Small intestine (tissue), 7 donors: ENCODE results near the gene HP1BP3. TPM values are rescaled to one million over a fixed set of nuclear protein-coding genes. Genes with fewer than 3 reads are reported as not detected.

Experiments
- DNase-seq, 2 donors: peaks; one replicate each; pipeline versions ENCODE4 v3.0.0 to v3.0.0-alpha.2; 2013
- FAIRE-seq: peaks from 2 replicates; lab custom pipeline; 2012; peaks lifted over from hg19 to GRCh38; lab: Jason Lieb, UNC
- H3K27ac ChIP-seq, 3 donors: one replicate each; pipeline ENCODE4 v1.5.1; 2013; ENCODE audit warnings: low read length in 2 of 3, mild to moderate bottlenecking in 2 of 3, control low read depth in 1 of 3, inconsistent platforms in 1 of 3, low read depth in 1 of 3, moderate library complexity in 1 of 3
- H3K27me3 ChIP-seq, 3 donors: one replicate each; pipeline ENCODE4 v1.6.1; 2013; ENCODE audit warnings: low read length in 3 of 3, inconsistent platforms in 1 of 3; ENCODE audit not compliant: control insufficient read depth in 3 of 3, insufficient read depth in 3 of 3
- H3K36me3 ChIP-seq, 3 donors: one replicate each; pipeline ENCODE4 v1.6.1; 2013; ENCODE audit warnings: low read length in 3 of 3, inconsistent platforms in 1 of 3, low read depth in 1 of 3, mild to moderate bottlenecking in 1 of 3, moderate library complexity in 1 of 3; ENCODE audit not compliant: control insufficient read depth in 3 of 3, insufficient read depth in 2 of 3
- H3K4me1 ChIP-seq, 3 donors: one replicate each; pipeline ENCODE4 v1.6.1; 2013; ENCODE audit warnings: low read length in 2 of 3, inconsistent platforms in 1 of 3, low read depth in 1 of 3, mild to moderate bottlenecking in 1 of 3, moderate library complexity in 1 of 3; ENCODE audit not compliant: control insufficient read depth in 3 of 3, insufficient read depth in 2 of 3
- H3K4me3 ChIP-seq, 3 donors: one replicate each; pipeline ENCODE4 v1.5.1; 2013; ENCODE audit warnings: low read length in 3 of 3, control low read depth in 1 of 3, inconsistent platforms in 1 of 3, low read depth in 1 of 3, mild to moderate bottlenecking in 1 of 3, moderate library complexity in 1 of 3
- H3K9me3 ChIP-seq, 2 donors: one replicate each; pipeline ENCODE4 v1.6.1; 2013; ENCODE audit warnings: low read depth in 1 of 2, low read length in 1 of 2; ENCODE audit not compliant: control insufficient read depth in 2 of 2, insufficient read depth in 1 of 2
- WGBS, 3 donors: extraction: QIAGEN DNeasy Blood & Tissue Kit; methylation state at CpG; one replicate each; pipeline ENCODE4 v1.1.7; 2013; 5-methylcytosine and 5-hydroxymethylcytosine counted together
- polyA plus RNA-seq, 4 donors: library from polyadenylated mRNA; stranded (reverse) in 3 of 4; unstranded in 1 of 4; fragments of 200-250 nt in 3 of 4; fragments of 120-200 nt in 1 of 4; gene quantifications; one replicate each; pipeline versions ENCODE4 v1.2.1 to v1.2.3, GENCODE V29; 2013
- donor health status: healthy with polysubstance abuse.
- donor health status: control.
- donor health status: control.
- donor health status: Bipolar disorder and iron deficiency.
- donor health status: healthy.

Gene HP1BP3
- polyA plus RNA-seq, 4 donors = 56.4 to 241 (median 89.0) TPM

DNA sequence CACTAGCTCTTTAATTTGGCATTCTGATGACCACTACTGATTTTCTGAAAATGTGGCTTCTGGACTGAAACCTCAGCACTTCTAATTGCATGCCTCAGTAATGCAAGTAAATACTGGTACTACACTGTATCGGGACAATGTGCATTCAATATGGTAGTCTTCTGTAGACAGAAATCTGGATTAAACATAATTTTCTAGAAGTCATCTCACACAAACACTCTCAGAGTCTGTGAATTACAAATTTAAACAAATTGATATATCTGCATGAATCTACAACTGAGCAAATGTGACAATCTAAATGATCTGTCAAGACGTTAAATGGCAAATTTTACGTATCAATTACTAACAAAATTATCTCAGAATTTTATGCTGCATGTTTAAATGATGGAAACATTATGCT is 23.7 kb downstream of the HP1BP3 start:
- Histone ChIP-seq H3K4me1 (no peaks in the 10 kb centered on the region), H3K9me3 (no peaks in the 10 kb centered on the region), H3K27me3 (no peaks in the 10 kb centered on the region), H3K4me3 (no peak overlapping the region), H3K36me3 (peaks cover 16 to 67% (median 23%) of the 10 kb centered on the region in 3 donors), H3K27ac (no peak overlapping the region)
- DNase-seq (no peak), FAIRE-seq (no peak)
- WGBS, 3 donors = 90 to 96% (median 91%) methylated on average over 3 of the region's 3 CpGs

DNA sequence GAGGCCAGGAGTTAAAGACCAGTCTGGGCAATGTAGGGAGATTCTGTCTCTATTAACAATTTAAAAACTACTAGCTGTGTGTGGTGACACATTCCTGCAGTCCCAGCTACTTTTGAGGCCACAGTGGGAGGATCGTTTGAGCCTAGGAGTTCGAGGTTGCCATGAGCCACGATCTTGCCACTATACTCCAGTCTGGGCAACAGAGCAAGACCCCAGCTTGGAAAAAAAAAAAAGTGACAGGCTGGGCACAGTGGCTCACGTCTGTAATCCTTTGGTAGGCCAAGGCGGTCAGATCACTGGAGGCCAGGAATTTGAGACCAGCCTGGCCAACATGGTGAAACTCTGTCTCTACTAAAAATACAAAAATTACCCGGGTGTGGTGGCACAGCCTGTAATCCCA is 26.8 kb downstream of the HP1BP3 start:
- FAIRE-seq = no peak
- no peak for DNase-seq
- peaks cover 15 to 64% (median 19%) of the 10 kb centered on the region in 3 donors for H3K36me3 ChIP-seq
- no peak overlapping the region for H3K4me3 ChIP-seq
- no peaks in the 10 kb centered on the region for H3K4me1 ChIP-seq
- no peaks in the 10 kb centered on the region for H3K27me3 ChIP-seq
- H3K27ac ChIP-seq = no peak overlapping the region
- no peaks in the 10 kb centered on the region for H3K9me3 ChIP-seq
- WGBS, 3 donors = 88 to 97% (median 95%) methylated on average over 6 of the region's 6 CpGs

DNA sequence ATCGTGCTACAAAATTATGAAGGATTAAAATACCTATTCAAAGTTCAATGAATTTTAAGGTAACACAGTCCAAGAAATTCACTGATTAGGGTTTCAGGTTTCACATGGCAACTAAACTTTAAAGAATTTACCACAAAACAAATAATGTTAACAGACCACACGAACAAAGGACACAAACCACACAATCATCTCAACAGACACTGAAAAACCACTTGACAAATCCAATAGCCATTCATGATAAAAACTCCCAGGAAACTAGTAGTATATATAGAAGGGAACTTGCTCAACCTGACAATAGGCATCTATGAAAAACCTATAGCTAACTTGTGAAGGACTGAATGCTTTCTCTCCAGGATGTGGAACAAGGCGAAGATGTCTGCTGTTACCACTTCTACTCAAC is 33.5 kb downstream of the HP1BP3 start:
- DNase-seq (no peak), FAIRE-seq (no peak)
- WGBS, 3 donors = 84 to 88% (median 85%) methylated on average over 3 of the region's 3 CpGs
- Histone ChIP-seq H3K4me3 (no peak overlapping the region), H3K27ac (no peak overlapping the region), H3K27me3 (no peaks in the 10 kb centered on the region), H3K9me3 (no peaks in the 10 kb centered on the region), H3K4me1 (no peaks in the 10 kb centered on the region), H3K36me3 (peaks cover 11 to 52% (median 13%) of the 10 kb centered on the region in 3 donors)

DNA sequence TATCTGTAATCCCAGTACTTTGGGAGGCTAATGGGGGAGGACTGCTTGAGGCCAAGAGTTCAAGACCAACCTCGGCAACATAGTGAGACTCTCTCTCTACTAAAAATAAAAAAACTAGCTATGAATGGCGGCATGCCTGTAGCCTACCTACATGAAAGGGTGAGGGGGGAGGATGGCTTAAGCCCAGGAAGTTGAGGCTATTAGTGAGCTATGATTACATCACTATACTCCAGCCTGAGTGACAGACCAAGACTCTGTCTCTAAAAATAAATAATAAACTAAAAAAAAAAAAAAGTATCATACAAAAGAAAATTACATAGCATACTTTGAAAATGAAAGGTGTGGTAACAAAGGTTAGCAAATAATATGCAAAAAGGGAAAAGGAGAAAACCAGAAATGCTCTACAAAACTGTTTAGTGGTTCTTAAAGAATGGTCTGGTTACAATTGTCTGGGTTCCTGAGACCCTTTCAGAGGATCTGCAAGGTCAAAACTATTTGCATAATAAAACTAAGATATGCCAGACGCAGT is 35.6 kb downstream of the HP1BP3 start:
- no peak overlapping the region for H3K4me3 ChIP-seq

DNA sequence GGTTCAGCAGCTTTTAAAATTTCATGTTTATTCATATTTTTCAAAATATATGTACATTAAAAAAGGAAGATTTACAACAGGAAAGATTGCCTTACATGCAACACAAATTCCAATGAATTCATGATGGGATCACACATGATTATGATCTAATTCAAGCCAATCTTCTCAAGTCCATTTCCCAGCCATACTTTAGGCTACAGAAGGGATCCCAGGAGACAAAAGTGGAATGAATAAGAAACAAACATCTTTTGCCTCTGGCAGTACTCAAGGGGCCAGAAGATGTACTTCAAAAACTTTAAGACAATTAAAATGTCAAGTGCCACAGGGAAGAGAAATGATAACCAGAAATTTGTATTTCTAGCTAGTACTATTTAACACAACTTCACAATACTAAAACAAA is 44.4 kb downstream of the HP1BP3 start:
- Histone ChIP-seq H3K4me3 (no peak overlapping the region), H3K4me1 (no peaks in the 10 kb centered on the region), H3K27me3 (no peaks in the 10 kb centered on the region), H3K27ac (no peak overlapping the region), H3K36me3 (peaks cover 12 to 33% (median 29%) of the 10 kb centered on the region in 3 donors), H3K9me3 (no peaks in the 10 kb centered on the region)
- FAIRE-seq = no peak
- DNase-seq = no peak

More for the DNA sequence above, 35.6 kb downstream of the HP1BP3 start:
- WGBS, 3 donors = 85 to 90% (median 86%) methylated on average over 3 of the region's 3 CpGs
- DNase-seq (no peak), FAIRE-seq (no peak)
- H3K27ac ChIP-seq = no peak overlapping the region
- H3K9me3 ChIP-seq = no peaks in the 10 kb centered on the region
- no peaks in the 10 kb centered on the region for H3K4me1 ChIP-seq
- H3K36me3 ChIP-seq = peaks cover 13 to 46% (median 22%) of the 10 kb centered on the region in 3 donors
- H3K27me3 ChIP-seq = no peaks in the 10 kb centered on the region

- H3K36me3 ChIP-seq = peaks cover 10 to 32% (median 26%) of the 10 kb centered on the region in 3 donors
- no peak overlapping the region for H3K27ac ChIP-seq
- DNase-seq (no peak), FAIRE-seq (no peak)
- H3K4me1 ChIP-seq = no peaks in the 10 kb centered on the region
- H3K4me3 ChIP-seq = no peak overlapping the region
- WGBS, 3 donors = 78 to 83% (median 82%) methylated on average over 2 of the region's 2 CpGs
- no peaks in the 10 kb centered on the region for H3K9me3 ChIP-seq
- no peaks in the 10 kb centered on the region for H3K27me3 ChIP-seq
Measured at GRCh38 chr1:20740781-20741180, 46.3 kb downstream of the HP1BP3 start.

DNA sequence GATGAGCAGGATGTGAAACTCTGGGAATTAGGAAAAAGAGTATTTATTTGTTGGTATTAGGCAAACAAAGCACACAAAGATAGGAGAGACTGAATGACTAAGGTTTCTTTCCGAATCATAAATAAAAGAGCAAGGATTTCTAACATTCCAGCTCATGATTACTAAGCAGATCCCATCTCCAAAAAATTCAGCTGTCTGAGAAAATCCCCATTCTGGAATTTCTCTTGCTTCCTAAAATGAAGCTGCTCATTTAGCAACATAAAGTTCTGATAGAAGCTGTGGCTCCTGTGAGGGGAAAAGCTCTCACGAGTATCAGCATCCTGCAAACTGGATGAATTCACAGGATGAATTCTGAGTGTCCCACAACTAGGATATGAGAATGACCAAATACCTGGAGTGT is 47.9 kb downstream of the HP1BP3 start:
- Histone ChIP-seq H3K4me1 (no peaks in the 10 kb centered on the region), H3K27ac (no peak overlapping the region), H3K36me3 (peaks cover 7 to 30% (median 18%) of the 10 kb centered on the region in 3 donors), H3K4me3 (no peak overlapping the region), H3K9me3 (no peaks in the 10 kb centered on the region), H3K27me3 (no peaks in the 10 kb centered on the region)
- WGBS, 3 donors = 85 to 94% (median 94%) methylated on average over 2 of the region's 2 CpGs
- DNase-seq (no peak), FAIRE-seq (no peak)

DNA sequence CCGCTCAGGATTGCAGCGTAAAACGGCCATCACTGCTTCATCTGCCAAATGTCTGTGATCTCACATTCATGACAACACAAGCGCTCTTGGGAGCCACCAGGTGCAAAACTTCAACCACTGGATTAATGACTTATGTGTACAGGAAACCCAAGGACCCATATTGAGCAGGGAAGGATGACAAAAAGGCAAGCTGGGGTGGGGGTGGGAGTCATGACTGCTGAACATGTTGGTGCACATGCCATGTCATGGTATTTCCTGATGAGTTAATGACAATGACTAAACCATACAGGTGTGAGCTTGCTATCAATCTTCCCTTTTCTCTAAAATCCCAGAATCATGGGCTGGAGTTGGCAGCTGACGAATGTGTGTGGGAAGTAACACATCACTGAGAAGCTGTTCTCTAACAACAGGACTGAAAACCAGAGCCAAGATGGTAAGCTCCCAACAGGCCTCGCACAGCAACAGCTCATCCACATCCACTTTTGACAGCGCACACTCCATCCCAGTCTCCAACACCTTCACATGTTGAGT is 51.5 kb downstream of the HP1BP3 start:
- Histone ChIP-seq H3K4me1 (peaks cover 0 to 17% (median 3%) of the 10 kb centered on the region in 3 donors), H3K27ac (no peak overlapping the region), H3K4me3 (no peak overlapping the region), H3K36me3 (peaks cover 0 to 20% (median 8%) of the 10 kb centered on the region in 3 donors), H3K27me3 (peaks cover 3 to 21% (median 7%) of the 10 kb centered on the region in 3 donors), H3K9me3 (no peaks in the 10 kb centered on the region)
- WGBS, 3 donors = 91 to 96% (median 94%) methylated on average over 7 of the region's 7 CpGs
- DNase-seq = no peak
- no peak for FAIRE-seq
